K562 (cell line): Measurements from ENCODE around the gene CHRDL1.

ENCODE experiments used
- EZH2 ChIP-seq: IDR thresholded peaks from 2 replicates; pipeline ENCODE4 v1.6.1; 2012; ENCODE audit warnings: low read depth, mild to moderate bottlenecking, inconsistent platforms, low read length, borderline replicate concordance
- NCOA1 ChIP-seq: fragments of 450-650 bp; IDR thresholded peaks from 2 replicates; pipeline ENCODE4 v1.6.1; 2016; ENCODE audit warnings: low read depth
- TF ChIP-seq, protein P1 (sequence below): sonication (generic); formaldehyde crosslinking; IDR thresholded peaks from 2 replicates; pipeline ENCODE4 v1.8.0; 2022; ENCODE audit warnings: mild to moderate bottlenecking, missing genetic modification reagents

GRCh38 chrX:110683925-110684324 is 111.7 kb downstream of the CHRDL1 start:
- no peak for TF ChIP-seq EZH2
- TF ChIP-seq, protein P1, sequence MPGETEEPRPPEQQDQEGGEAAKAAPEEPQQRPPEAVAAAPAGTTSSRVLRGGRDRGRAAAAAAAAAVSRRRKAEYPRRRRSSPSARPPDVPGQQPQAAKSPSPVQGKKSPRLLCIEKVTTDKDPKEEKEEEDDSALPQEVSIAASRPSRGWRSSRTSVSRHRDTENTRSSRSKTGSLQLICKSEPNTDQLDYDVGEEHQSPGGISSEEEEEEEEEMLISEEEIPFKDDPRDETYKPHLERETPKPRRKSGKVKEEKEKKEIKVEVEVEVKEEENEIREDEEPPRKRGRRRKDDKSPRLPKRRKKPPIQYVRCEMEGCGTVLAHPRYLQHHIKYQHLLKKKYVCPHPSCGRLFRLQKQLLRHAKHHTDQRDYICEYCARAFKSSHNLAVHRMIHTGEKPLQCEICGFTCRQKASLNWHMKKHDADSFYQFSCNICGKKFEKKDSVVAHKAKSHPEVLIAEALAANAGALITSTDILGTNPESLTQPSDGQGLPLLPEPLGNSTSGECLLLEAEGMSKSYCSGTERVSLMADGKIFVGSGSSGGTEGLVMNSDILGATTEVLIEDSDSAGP (CRISPR knock-in tag): no peak
- TF ChIP-seq NCOA1: no peak
